HCT116 (cell line): ENCODE data around the gene TUNAR. TPM values are rescaled to one million over a fixed set of nuclear protein-coding genes. Genes with fewer than 3 reads are reported as not detected.

Experiments
- ATAC-seq: fragments of 200-7000 bp; cut with Tn5 transposase; 2 replicates; pipeline ENCODE4 v1.9.1; 2020; ENCODE audit warnings: mild to moderate bottlenecking, moderate library complexity
- BruUV-seq: library from RNA; stranded (reverse); fragments of 400-500 nt; replicated peaks from 2 replicates; lab custom pipeline; 2021; lab: Mats Ljungman, UMichigan
- CTCF ChIA-PET: fragments of 300-600 bp; sonication (Branson Sonifier 250); formaldehyde crosslinking; loops from one replicate; lab custom pipeline; 2021; ENCODE audit warnings: antibody characterized with exemption; lab: Charles Lee
- POLR2A ChIA-PET: fragments of 300-600, 350-600 bp; sonication (Branson Sonifier 250); formaldehyde crosslinking; loops from one replicate; lab custom pipeline; 2021; ENCODE audit warnings: antibody characterized with exemption; lab: Charles Lee
- RAD21 ChIA-PET, 2 experiments: fragments of 300-600 bp; sonication (Branson Sonifier 250); formaldehyde crosslinking; loops; one replicate each; lab custom pipeline; 2023; ENCODE audit warnings: low total read pairs in 2 of 2; ENCODE audit not compliant: uncharacterized antibody in 2 of 2, unreplicated experiment in 2 of 2, low non-redundant PET in 1 of 2; lab: Charles Lee
- DNase-seq: peaks from one replicate; pipeline ENCODE4 v3.0.0-alpha.2; 2010; ENCODE audit warnings: low read depth, low spot score
- H2AFZ ChIP-seq: fragments of 200-600 bp; shearing (Covaris generic), sonication (generic); 2 replicates; pipeline ENCODE4 v1.6.1; 2017; ENCODE audit warnings: low read depth, mixed run types, mixed read lengths, antibody characterized with exemption, low read length; ENCODE audit not compliant: poor library complexity, severe bottlenecking
- H3K27ac ChIP-seq: 2 replicates; pipeline ENCODE4 v1.5.1; 2012; ENCODE audit warnings: low read depth, low read length
- H3K27me3 ChIP-seq: fragments of 200-600 bp; sonication (generic); 2 replicates; pipeline ENCODE4 v1.6.1; 2016; ENCODE audit warnings: mixed run types, low read length, mixed read lengths; ENCODE audit not compliant: insufficient read depth
- H3K36me3 ChIP-seq, 2 experiments: fragments of 200-500 bp in 1 of 2; fragments of 200-600 bp in 1 of 2; sonication (Bioruptor generic) in 1 of 2; sonication (generic) in 1 of 2; 2 replicates each; pipeline versions ENCODE4 v1.5.1 to v1.6.1; 2014 to 2016; ENCODE audit warnings: low read length in 2 of 2, inconsistent platforms in 1 of 2, mixed read lengths in 1 of 2, mixed run types in 1 of 2; ENCODE audit not compliant: insufficient read depth in 2 of 2, control insufficient read depth in 1 of 2
- H3K4me1 ChIP-seq, 2 experiments: fragments of 200-600 bp in 1 of 2; sonication (generic) in 1 of 2; 2 replicates each; pipeline versions ENCODE4 v1.5.1 to v1.6.1; 2012 to 2017; ENCODE audit warnings: low read length in 2 of 2, inconsistent platforms in 1 of 2, mild to moderate bottlenecking in 1 of 2, mixed read lengths in 1 of 2, mixed run types in 1 of 2, moderate library complexity in 1 of 2; ENCODE audit not compliant: insufficient read depth in 2 of 2, control insufficient read depth in 1 of 2
- H3K4me2 ChIP-seq: fragments of 200-600 bp; sonication (generic); 2 replicates; pipeline ENCODE4 v1.6.1; 2017; ENCODE audit warnings: mixed run types, low read length, mixed read lengths
- H3K4me3 ChIP-seq, 2 experiments: fragments of 200-600 bp in 1 of 2; sonication (generic) in 1 of 2; replicated peaks in 1 of 2; 2 replicates each; pipeline ENCODE4 v1.5.1; 2011 to 2016; ENCODE audit warnings: low read length in 2 of 2, control low read depth in 1 of 2, low read depth in 1 of 2, mild to moderate bottlenecking in 1 of 2, mixed read lengths in 1 of 2, mixed run types in 1 of 2
- H3K79me2 ChIP-seq: fragments of 200-600 bp; sonication (generic); 2 replicates; pipeline ENCODE4 v1.6.1; 2017; ENCODE audit warnings: mild to moderate bottlenecking, mixed run types, low read length, moderate library complexity, mixed read lengths; ENCODE audit not compliant: insufficient read depth
- H3K9ac ChIP-seq: fragments of 200-600 bp; sonication (generic); 2 replicates; pipeline ENCODE4 v1.6.1; 2016; ENCODE audit warnings: low read length, mixed read lengths
- H3K9me2 ChIP-seq: fragments of 200-600 bp; sonication (generic), shearing (Covaris generic); 2 replicates; pipeline ENCODE4 v1.6.1; 2017; ENCODE audit warnings: mixed run types, mild to moderate bottlenecking, moderate library complexity; ENCODE audit not compliant: insufficient read depth
- H3K9me3 ChIP-seq, 2 experiments: fragments of 200-500 bp in 1 of 2; fragments of 200-600 bp in 1 of 2; sonication (Bioruptor generic) in 1 of 2; sonication (generic) in 1 of 2; 2 replicates each; pipeline ENCODE4 v1.6.1; 2014 to 2017; ENCODE audit warnings: low read length in 2 of 2, mixed read lengths in 2 of 2, inconsistent platforms in 1 of 2, low read depth in 1 of 2, mild to moderate bottlenecking in 1 of 2, mixed run types in 1 of 2, moderate library complexity in 1 of 2; ENCODE audit not compliant: control insufficient read depth in 1 of 2, insufficient read depth in 1 of 2
- H4K20me1 ChIP-seq: fragments of 200-600 bp; sonication (generic), shearing (Covaris generic); 2 replicates; pipeline ENCODE4 v1.6.1; 2017; ENCODE audit warnings: mixed run types, mild to moderate bottlenecking, moderate library complexity; ENCODE audit not compliant: insufficient read depth
- ATF3 ChIP-seq: IDR thresholded peaks from 2 replicates; pipeline ENCODE4 v1.6.1; 2012
- CBX3 ChIP-seq: IDR thresholded peaks from 2 replicates; pipeline ENCODE4 v1.6.1; 2012; ENCODE audit warnings: low read depth
- CEBPB ChIP-seq: IDR thresholded peaks from 2 replicates; pipeline ENCODE4 v1.6.1; 2012; ENCODE audit warnings: low read depth
- EGR1 ChIP-seq: IDR thresholded peaks from 2 replicates; pipeline ENCODE4 v1.6.1; 2012; ENCODE audit warnings: low read depth
- ELF1 ChIP-seq: IDR thresholded peaks from 2 replicates; pipeline ENCODE4 v1.6.1; 2012; ENCODE audit warnings: low read depth, borderline replicate concordance
- EZH2 ChIP-seq: fragments of 200-600 bp; sonication (generic); IDR thresholded peaks from 2 replicates; pipeline ENCODE4 v1.6.1; 2017; ENCODE audit warnings: antibody characterized with exemption, mixed run types
- FOSL1 ChIP-seq: IDR thresholded peaks from 2 replicates; pipeline ENCODE4 v1.6.1; 2012; ENCODE audit warnings: low read depth
- JUND ChIP-seq: IDR thresholded peaks from 2 replicates; pipeline ENCODE4 v1.6.1; 2012
- MAX ChIP-seq: IDR thresholded peaks from 2 replicates; pipeline ENCODE4 v1.6.1; 2012
- POLR2A ChIP-seq: IDR thresholded peaks from 2 replicates; pipeline ENCODE4 v1.7.0; 2011; ENCODE audit warnings: borderline replicate concordance; ENCODE audit not compliant: insufficient read depth, insufficient read length; ENCODE audit errors: extremely low read depth
- POLR2AphosphoS5 ChIP-seq: IDR thresholded peaks from 2 replicates; pipeline ENCODE4 v1.6.1; 2011; ENCODE audit warnings: mild to moderate bottlenecking, low read depth, low read length, moderate library complexity
- RAD21 ChIP-seq: IDR thresholded peaks from 2 replicates; pipeline ENCODE4 v1.6.1; 2012; ENCODE audit warnings: low read depth, mild to moderate bottlenecking
- REST ChIP-seq: IDR thresholded peaks from 2 replicates; pipeline ENCODE4 v1.6.1; 2012; ENCODE audit warnings: low read depth
- SP1 ChIP-seq: IDR thresholded peaks from 2 replicates; pipeline ENCODE4 v1.6.1; 2012; ENCODE audit warnings: low read depth
- SRF ChIP-seq: IDR thresholded peaks from 2 replicates; pipeline ENCODE4 v1.6.1; 2012; ENCODE audit warnings: low read depth
- TCF7L2 ChIP-seq: IDR thresholded peaks from 2 replicates; pipeline ENCODE4 v1.7.0; 2011; ENCODE audit warnings: borderline replicate concordance, inconsistent platforms; ENCODE audit not compliant: insufficient read depth, insufficient read length; ENCODE audit errors: extremely low read depth
- ZNF274 ChIP-seq: fragments of 200-500 bp; sonication (Bioruptor generic); IDR thresholded peaks from 2 replicates; pipeline ENCODE4 v1.6.1; 2014; ENCODE audit warnings: mild to moderate bottlenecking, low read depth, low read length, inconsistent platforms
- intact Hi-C: fragments of 100-400 bp; cut with micrococcal nuclease; formaldehyde crosslinking; loops from 2 replicates; pipeline ENCODE4 v1.10.0; 2022
- total RNA-seq: library from RNA; stranded (reverse); gene quantifications from one replicate; pipeline ENCODE4 v1.2.1, GENCODE V29; 2021; ENCODE audit not compliant: unreplicated experiment

The TUNAR gene
- total RNA-seq, 1 experiment from 2014 or later, result not detected

GRCh38 chr14:95831468-95831867, 45.2 kb upstream of the TUNAR start:
- CTCF ChIA-PET, result no interaction called here
- intact Hi-C loops, result no loop called here

GRCh38 chr14:95832012-95832411, 44.6 kb upstream of the TUNAR start:
- Histone ChIP-seq H3K4me3 (no peak overlapping the region), H4K20me1 (no peaks in the 10 kb centered on the region), H3K9me3 (no peaks in the 10 kb centered on the region), H3K36me3 (no peaks in the 10 kb centered on the region), H3K27ac (no peak overlapping the region), H3K27me3 (peaks cover 17% of the 10 kb centered on the region; the same call in 1 of the 2 replicates), H3K9ac (no peak overlapping the region), H3K9me2 (no peaks in the 10 kb centered on the region), H3K79me2 (no peaks in the 10 kb centered on the region), H2AFZ (no peak overlapping the region), H3K4me2 (no peak overlapping the region), H3K4me1 (peaks cover 0 to 8% of the 10 kb centered on the region in 2 experiments; a peak in 1 of 4 replicates)
- ChIA-PET CTCF (no interaction called here), POLR2A (no interaction called here), RAD21 (no interaction called here)
- BruUV-seq, result no TSS peak
- ATAC-seq, result no peak
- intact Hi-C loops, result no loop called here
- no peak for DNase-seq
- no peak for TF ChIP-seq ATF3
- no peak for TF ChIP-seq ZNF274
- TF ChIP-seq POLR2AphosphoS5, result no peak
- TF ChIP-seq ELF1, result no peak
- no peak for TF ChIP-seq POLR2A
- TF ChIP-seq SRF, result no peak
- no peak for TF ChIP-seq EGR1
- no peak for TF ChIP-seq MAX
- TF ChIP-seq EZH2, result no peak
- no peak for TF ChIP-seq REST
- TF ChIP-seq JUND, result no peak
- TF ChIP-seq RAD21, result no peak
- no peak for TF ChIP-seq CEBPB
- no peak for TF ChIP-seq CBX3
- no peak for TF ChIP-seq TCF7L2
- TF ChIP-seq SP1, result no peak
- TF ChIP-seq FOSL1, result no peak

More at GRCh38 chr14:95831468-95831867, 45.2 kb upstream of the TUNAR start:
- no peak for TF ChIP-seq EGR1
- RAD21 ChIA-PET, result no interaction called here
- DNase-seq, result no peak
- H3K9me3 ChIP-seq, result no peaks in the 10 kb centered on the region
- no peaks in the 10 kb centered on the region for H3K79me2 ChIP-seq
- no peak overlapping the region for H3K4me3 ChIP-seq
- no TSS peak for BruUV-seq
- no peak overlapping the region for H3K27ac ChIP-seq
- no peaks in the 10 kb centered on the region for H3K9me2 ChIP-seq
- H3K9ac ChIP-seq, result no peak overlapping the region
- H3K4me2 ChIP-seq, result no peak overlapping the region
- peaks cover 0 to 8% of the 10 kb centered on the region in 2 experiments; a peak in 1 of 4 replicates for H3K4me1 ChIP-seq
- POLR2A ChIA-PET, result no interaction called here
- H4K20me1 ChIP-seq, result no peaks in the 10 kb centered on the region
- H2AFZ ChIP-seq, result no peak overlapping the region
- H3K36me3 ChIP-seq, result no peaks in the 10 kb centered on the region
- peaks cover 18% of the 10 kb centered on the region; the same call in 1 of the 2 replicates for H3K27me3 ChIP-seq
- ATAC-seq, result no peak
